ENCODE results near the gene ENPP3.
"Not testable (repeated sequence)": the region's sequence is repeated elsewhere in the genome, so short reads cannot be mapped to it uniquely, and the experiment has no call there.

ENPP3 gene

DNA sequence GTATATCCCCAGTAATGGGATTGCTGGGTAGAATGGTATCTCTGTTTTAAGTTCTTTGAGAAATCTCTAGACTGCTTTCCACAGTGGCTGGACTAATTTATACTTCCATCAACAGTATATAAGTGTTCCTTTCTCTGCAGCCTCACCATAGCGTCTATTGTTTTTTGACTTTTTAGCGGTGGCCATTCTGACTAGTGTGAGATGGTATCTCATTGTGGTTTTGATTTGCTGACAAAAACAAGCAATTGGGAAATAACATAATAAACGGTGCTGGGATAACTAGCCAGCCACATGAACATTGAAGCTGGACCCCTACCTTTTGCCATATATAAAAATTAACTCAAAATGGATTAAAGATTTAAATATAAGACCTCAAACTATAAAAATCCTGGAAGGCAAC, 49.9 kb downstream of the ENPP3 start:
- DNase-seq: no peak

DNA sequence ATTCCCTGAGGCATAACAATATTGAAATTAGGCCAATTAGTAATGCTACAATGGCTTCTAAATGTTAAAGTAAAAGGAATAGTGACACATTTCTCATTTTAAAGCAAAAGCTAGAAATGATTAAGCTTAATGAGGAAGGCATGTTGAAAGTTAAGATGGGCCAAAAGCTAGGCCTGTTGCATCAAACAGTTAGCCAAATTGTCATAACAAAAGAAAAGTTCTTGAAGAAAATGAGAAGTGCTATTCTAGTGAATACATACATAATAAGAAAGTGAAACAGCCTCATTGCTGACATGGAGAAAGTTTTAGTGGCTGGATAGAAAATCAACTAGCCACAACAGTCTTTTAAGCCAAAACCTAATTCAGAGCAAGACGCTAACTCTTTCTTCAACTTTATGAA, 51.2 kb downstream of the ENPP3 start:
- DNase-seq: no peak

DNA sequence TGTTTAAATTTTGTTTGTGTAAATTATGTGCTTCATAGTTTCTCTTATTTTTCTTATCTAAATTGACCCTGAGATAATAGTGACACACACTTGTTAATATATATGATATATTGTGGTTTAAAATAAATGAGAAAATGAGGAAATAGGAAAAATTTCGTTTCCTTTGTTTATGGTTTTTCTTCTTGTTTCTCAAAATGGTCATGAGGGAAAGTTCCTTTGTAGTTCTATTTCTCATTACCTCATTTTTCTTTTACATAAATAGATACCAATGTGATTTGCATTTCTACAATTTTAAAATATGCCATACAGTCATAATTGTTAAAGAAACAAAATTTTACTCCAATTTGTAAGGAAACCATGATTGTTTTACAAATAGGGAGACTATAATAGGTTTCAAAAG, 54.9 kb downstream of the ENPP3 start:
- DNase-seq: no peak

DNA sequence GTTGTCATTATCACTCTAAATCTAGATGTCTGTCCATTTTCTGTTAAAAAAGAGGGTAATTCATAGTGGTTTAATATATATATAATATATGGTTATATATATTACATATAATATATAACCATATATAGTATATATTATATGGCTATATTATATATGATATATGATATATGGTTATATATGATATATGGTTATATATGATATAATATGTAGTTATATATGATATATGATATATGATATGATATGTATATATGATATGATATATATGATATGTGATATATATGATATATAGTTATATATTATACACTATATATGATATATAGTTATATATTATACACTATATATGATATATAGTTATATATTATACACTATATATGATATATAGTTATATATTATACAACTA, 55.5 kb downstream of the ENPP3 start:
- no peak for DNase-seq

DNA sequence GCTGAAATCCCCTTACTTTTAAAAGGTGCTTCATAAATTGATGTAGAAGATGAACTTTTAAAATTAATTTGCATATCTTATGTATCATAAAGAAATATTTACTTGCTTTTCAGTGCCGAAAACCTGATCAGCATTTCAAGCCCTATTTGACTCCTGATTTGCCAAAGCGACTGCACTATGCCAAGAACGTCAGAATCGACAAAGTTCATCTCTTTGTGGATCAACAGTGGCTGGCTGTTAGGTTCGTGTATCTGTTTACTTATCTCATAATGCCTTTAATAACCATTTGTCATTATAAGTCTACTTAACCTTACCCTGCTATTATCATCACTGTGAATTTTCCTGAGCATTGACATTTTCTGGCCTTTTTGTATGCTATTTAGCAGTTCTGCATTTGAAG, 56.3 kb downstream of the ENPP3 start:
- no peak for DNase-seq

DNA sequence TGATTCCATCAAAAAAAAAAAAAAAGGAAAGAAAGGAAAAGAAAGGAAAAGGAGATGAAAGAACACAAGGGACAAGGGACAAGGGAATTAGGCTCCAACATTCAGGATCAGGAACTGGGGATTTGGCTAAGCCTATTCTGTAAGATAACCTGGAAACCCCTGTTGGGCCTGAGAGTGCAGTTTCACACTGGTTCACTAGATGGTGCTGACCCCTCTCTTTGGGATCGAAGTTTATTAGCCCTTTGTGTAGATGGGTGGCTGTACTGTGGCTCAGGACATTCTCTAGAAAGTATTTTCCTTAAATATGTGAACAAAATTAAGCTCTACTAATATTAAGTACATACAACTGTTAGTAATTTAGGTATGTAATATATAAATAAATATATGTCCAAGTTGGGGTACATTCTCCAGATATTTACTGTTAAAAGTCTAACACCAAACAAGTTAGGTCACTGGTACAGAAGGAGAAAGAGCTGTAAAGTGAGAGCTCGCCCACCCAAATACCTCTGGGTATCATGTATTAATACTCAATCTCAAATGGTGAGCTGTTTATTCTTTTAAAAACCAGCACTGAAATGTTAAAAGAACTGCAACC, 57.8 kb downstream of the ENPP3 start:
- DNase-seq: peak; percentile 2 to 73

DNA sequence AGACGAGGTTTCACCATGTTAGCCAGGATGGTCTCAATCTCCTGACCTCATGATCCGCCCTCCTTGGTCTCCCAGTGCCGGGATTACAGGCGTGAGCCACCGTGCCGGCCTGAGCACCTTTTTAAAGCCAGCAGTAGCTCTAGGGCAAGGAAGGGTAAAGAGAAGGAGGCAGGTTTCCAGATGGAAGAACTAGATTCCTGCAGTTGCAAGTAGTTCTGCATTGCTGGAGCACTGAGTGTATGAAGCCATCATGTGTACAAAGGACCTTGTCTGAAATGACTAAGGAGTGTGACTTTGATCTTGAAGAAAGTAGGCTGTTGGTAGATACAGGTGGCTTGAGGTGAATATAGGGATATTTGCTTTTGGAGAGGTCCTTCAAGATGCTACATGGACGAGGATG, 59.9 kb downstream of the ENPP3 start:
- DNase-seq: no peak

DNA sequence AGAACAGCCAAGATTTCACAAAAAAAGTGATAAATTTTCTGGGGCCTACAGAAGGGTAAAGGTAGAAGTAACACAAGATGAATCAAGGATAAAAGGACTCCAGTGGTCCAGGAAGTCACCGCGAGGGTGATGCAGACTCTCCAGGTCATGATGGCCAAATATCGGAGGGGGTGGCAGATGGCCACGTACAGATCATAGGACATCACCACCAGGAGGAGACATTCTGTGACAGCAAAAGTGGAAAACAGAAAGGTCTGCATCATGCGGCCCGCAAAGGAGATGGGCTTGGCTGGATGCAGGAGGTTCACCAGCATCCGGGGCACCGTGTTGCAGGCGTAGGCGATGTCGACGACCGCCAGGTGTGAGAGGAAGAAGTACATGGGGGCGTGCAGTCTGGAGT, 63.7 kb downstream of the ENPP3 start:
- not testable (repeated sequence) for DNase-seq

DNA sequence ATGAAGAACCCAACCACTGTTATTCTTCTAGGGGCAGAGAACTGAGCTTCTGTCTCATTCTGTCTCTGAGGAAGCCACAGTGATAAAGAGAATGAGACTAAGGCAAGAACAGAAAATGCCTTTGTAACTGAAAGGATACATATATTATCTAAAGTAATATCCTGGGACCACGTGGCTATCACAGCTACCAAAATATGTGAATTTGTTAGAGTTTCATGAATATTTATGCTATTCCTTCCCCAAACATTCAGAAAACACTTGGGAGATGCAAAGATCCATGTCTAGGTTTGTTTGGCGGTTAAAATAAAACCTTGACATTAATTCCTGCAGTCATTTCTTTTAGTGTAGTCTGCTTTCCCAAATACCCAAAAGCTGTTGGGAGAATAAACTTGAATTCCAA, 66.8 kb downstream of the ENPP3 start:
- DNase-seq: not testable (repeated sequence)

DNA sequence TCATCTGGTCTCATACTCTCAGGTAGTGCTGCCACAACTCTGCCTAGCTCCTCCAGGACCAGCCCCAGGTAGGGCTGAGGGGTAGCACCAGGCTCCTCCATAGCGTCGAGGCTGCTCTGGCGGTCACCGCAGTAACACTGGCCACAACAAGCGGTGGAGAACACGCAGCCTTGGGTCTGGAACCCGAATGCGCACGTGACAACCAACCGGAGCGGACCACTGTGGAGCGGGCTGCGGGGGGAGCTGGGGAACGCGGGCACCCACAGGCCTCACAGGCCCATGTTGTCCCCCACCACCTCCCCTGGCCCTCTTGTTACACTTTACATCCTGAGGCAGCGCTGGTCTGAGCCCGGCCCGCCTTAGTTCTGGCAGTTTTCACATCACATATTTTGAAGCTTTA, 73.8 kb downstream of the ENPP3 start, which contains the start of gene CTAGE9:
CTAGE9 (minus strand) TSS at position 101 of the 400 bp plus-strand sequence; CDS start at position 101, 0 bp downstream.
- DNase-seq: not testable (repeated sequence)

DNA sequence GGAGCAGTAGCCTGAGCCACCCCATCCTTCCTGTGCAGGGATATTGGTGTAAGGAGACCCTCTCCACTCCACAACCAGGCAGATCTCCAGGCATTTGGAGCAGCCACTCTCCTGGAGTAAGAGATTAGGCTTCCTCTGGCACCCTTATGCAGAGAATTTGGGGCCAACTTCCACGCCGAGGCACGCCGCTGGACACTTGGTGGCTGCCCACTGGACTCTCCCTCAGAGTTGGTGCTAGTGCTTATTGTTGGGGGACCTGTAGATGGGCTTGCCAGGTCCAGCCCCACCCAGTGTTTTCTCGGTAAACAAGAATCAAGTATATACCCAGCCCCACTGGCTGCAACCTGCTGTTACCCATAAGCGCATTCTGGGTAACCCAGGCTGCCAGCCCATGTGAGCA, 78.5 kb downstream of the ENPP3 start:
- not testable (repeated sequence) for DNase-seq

DNA sequence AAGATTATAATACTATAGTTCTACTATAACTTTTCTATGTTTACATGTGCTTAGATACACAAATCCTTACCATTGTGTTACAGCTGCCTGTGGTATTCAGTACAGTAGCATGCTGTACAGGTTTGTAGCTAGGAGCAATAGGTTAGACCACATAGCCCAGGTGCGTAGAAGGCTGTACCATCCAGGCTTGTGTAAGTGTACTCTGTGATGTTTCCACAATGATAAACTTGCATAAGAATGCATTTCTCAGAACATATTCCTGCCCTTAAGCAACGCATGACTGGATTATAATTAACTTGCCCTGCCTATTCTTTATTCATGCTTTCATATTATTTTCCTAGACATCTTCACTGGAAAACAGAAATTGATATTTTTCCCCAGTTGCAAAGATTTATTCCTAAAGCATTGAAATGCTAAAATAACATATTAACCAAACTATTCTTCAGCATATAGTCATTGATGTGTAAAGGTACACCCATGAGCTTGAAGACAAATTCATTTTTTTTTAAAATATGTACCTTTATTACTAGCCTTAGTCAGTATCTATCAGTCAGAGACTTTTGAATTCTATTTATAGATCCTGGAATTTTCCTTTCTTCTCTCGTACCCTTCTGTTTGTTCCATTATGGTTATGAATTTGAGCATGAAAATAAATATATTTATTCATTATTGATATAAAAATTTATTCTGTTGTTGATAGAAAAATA, 80.9 kb downstream of the ENPP3 start:
- DNase-seq: peak; percentile 42 to 50

DNA sequence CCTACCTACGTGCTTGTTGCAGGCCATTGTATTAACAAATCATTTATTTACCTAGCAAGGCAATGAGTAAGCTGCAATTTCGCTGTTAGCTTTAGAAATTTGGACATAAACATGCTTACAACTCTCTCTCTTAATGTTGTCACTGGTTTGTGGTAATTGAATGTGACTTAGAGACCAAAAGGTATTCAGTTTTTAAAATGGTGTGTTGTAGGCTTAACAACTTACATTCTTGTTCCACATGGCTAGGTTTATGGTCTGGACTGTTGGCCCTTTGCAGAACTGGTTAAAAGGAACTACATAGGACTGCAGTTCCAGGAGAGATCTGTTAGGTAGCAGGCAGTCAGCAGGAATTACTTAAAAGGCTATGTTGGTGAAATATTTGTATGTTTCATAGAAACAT, 84.1 kb downstream of the ENPP3 start:
- DNase-seq: peak; percentile 46 to 53

DNA sequence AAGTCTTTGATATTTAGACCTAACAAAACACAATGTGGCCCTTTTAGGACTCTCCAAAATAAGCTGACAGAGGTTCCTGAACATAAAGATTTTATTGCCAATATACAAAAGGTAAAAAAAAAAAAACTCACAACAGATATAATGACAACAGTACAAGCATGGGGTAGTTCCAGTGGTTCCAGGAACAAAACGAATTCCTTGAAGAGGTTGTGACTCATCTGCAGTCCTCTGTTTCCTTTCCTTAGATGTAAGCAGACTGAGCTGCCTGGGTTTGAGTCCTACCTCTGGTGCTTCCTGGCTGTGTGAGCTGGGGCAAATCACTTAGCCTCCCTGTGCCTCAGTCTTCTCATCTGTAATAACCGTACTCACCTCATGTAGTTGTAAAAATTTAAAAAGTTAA, 87.0 kb downstream of the ENPP3 start:
- no peak for DNase-seq

DNA sequence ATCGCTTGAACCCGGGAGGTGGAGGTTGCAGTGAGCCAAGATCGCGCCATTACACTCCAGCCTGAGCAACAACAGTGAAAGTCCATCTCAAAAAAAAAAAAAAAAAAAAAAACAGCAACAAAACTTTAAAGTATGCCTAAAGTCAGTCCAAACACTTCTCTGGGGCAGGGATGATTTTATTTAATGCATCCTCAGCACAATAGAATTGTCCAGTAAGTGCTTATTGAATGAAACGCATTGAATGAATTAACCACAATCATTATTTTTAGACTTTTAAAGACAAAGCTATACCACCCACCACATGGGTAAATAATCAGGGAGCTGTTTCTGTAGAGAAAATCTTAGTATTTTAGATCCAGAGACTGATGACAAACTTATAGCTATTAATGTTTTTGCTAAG, 90.4 kb downstream of the ENPP3 start:
- DNase-seq: no peak

DNA sequence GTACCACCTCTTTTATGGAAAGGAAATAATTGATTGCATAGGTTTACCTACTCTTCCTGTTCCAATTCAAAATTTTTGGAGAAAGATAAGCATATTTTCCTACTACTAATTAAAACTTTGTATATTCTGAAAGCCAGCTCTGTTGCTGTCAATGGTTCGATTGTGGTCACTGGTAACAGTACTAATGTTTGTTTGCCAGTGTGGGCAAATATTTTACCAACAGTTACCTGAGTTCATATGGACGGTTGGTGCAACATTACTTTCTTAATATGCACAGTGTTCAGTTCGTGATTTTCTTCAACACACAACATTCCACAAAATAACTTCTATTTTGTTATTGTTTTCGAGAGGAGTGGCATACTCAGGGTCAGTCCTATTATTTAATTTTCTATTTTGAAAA, 90.8 kb downstream of the ENPP3 start:
- DNase-seq: no peak

DNA sequence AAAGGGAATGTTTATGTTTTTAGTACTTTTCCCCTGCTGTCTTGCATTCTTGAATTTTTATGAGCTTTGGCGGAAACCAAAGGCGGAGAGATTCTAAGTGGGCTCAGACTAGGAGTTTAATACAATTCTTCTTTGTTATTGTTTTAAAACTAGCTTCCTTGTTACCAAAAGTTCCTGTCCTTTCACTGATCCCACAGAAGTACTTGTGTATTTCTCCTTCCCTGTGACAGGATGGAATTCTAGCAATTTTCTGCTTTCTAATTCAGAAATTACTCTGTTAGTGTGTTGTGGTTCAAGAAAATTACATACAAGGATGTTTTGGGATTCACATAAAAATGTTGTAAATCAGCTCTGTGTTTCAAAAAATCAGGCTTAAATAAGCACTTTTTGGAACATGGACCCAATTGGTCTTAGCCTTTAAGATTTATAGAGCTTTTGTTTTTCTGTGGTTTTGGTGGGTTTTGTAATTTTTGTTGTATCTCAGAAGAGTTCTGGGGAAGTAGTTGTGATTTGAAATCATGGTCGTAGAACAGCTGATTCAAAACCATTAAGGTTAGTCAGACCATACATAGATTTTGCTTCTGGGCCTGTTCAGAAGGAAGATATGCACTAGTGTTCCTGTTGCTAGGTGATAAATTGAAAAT, 91.3 kb downstream of the ENPP3 start:
- DNase-seq: no peak

DNA sequence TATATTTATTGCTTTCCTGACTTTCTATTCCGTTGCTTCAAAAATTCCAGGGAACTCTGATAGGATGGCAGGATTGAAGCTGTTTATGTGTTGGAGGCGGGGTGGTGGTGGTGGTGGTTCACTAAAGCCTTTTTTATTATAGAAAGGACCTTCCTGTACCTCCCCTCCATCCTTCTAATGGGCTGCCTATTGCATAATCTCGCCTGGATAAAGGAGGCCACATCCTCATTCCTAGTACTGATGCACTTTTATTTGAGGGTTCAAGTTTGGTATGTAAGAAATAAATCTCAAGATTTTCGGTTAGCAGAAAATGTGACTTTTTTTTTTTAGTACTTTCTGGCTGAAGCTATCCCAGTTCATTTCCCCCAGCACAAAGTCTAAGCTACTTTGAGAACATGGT, 92.4 kb downstream of the ENPP3 start:
- no peak for DNase-seq

DNA sequence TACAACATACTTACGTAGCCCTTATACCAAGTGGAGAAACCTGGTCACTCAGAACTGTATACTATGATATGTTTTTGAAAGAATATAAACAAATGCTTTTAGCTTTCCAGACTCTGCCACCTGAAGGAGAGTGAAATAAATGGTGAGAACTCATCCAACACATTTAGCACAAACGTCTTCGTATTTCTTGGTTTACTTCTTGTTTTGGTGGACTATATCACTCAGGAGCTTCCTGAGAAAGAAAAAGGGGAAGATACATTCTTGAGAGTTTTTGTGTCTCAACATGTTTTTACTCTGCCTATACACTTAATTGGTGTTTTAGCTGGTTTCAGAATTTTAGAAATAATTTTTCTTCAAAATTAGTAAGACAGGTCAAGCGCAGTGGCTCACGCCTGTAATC, 93.2 kb downstream of the ENPP3 start:
- DNase-seq: no peak

DNA sequence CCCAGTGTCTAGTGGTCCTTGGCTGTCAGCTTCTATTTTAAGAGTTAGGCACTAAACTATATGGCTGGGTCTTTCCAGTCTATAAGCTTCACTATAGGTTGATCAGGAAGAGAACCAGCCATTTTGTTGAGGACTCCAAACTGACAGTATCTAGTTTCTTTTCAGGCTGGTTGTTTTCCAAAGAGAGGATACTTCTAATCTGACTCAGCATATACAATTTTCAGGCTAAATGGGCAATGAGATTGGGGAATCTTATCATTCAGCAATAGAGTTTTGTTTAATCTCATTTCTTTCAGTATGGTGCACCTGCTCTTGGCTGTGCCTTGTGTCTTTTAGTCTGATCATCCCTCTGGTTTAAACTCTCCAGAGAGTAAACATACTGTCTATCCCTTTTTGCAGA, 94.1 kb downstream of the ENPP3 start:
- no peak for DNase-seq

DNA sequence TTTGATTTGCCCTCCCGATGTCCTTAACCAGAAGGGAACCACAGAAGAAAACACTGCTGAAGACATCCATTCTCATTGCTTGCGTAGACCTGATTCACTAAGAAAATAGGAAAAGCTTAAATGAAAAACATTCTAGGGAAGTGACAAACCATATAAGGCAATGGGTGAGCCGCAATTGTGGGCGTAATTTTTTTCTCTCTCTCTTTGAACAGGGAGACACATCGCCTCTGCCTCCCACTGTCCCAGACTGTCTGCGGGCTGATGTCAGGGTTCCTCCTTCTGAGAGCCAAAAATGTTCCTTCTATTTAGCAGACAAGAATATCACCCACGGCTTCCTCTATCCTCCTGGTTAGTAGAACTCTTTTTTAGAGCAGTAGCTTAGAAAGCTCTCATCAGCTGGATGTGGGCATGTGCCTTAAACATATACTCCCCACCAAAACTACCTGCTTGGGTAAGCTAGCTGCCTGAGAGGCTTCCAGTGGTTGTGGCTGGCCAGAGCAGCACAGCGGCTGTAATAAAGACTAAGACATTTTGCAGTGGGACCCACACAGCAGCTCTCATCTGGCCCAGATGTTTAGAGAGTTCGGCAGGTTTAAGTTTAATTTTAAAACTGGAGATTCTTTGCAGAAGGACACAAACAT, 96.4 kb downstream of the ENPP3 start:
- no peak for DNase-seq

DNA sequence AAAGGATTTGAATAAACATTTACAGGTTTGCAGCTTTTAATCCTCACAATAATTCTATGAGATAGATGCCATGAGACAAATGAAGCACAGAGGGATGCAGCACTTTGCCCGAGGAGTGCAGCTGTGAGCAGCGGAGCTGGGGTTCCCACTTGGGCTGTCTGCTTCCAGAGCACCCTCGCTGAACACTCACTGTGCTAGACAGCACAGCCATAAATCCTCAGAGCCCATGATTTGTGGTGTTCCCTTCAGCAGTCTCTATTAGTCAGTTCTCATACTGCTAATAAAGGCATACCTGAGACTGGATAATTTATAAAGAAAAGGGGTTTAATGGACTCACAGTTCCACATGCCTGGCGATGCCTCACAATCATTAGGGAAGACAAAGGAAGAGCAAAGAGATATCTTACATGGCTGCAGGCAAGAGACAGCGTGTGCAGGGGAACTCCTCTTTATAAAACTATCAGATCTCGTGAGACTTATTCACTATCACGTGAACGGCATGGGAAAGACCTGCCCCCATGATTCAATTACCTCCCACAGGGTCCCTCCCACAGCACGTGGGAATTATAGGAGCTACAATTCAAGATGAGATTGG, 99.0 kb downstream of the ENPP3 start:
- DNase-seq: no peak

DNA sequence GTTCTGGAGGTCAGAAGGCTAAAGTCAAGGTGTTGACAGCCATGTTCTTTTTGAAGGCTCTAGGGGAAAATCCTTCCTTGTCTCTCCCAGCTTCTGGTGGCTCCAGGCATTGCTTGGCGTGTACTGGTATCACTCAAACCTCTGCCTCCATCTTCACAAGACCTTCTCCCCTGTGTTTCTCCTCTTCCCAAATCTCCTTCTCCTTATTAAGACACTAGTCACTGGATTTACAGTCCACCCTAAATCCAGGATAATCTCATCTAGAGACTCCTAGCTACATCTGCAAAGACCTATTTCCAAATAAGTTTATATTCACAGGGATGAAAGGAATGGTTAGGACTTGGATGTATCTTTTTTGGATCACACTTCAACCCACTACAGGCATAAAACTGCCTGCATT, 99.7 kb downstream of the ENPP3 start:
- DNase-seq: no peak

DNA sequence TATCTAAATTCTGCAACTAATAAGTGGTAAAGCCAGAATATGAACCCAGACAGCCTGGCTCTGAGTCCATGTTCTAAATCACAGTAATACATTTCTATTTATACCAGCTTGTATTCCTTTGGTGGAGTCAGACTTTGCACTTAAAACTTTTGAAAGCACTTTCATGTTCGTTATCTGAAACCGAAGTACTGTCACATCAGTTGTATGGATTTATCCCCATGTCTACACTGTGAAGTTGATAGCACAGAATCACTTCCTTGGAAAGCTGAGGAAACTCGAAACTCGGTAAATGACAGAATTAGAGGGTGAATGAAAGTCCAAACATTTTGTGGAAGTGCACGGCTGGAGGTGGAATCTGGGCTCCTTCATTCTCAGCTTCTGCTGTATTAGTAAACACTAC, 102.0 kb downstream of the ENPP3 start:
- no peak for DNase-seq

Data from NCI-H526 (cell line).